HG02981 (cell line): ENCODE data around the gene MBD2.
"Not testable (repeated sequence)": the region's sequence is repeated elsewhere in the genome, so short reads cannot be mapped to it uniquely, and the experiment has no call there.

Experiments used
- ATAC-seq: cut with Tn5 transposase; IDR thresholded peaks from one replicate; pipeline ENCODE4 v1.9.1; 2021; ENCODE audit warnings: mild to moderate bottlenecking, moderate library complexity; ENCODE audit not compliant: unreplicated experiment

Gene MBD2

GRCh38 chr18:54154231-54154630 lies 70.2 kb downstream of the MBD2 start:
- no peak for ATAC-seq

GRCh38 chr18:54151376-54151775 lies 73.1 kb downstream of the MBD2 start:
- no peak for ATAC-seq

- no peak for ATAC-seq
These were observed 74.2 kb downstream of the MBD2 start for GRCh38 chr18:54150226-54150625.

- peak; percentile 52 for ATAC-seq
These were observed 75.3 kb downstream of the MBD2 start for GRCh38 chr18:54149078-54149697.

- ATAC-seq: no peak
These were observed 75.8 kb downstream of the MBD2 start for GRCh38 chr18:54148678-54149077.

- no peak for ATAC-seq
These were observed 76.3 kb downstream of the MBD2 start for GRCh38 chr18:54148151-54148550.

- peak; percentile 81 for ATAC-seq
These were observed 77.0 kb downstream of the MBD2 start for GRCh38 chr18:54147439-54147838.

GRCh38 chr18:54141041-54141608 lies 83.3 kb downstream of the MBD2 start:
- no peak for ATAC-seq

- no peak for ATAC-seq
These were observed 83.8 kb downstream of the MBD2 start for GRCh38 chr18:54140641-54141040.

GRCh38 chr18:54135216-54135615 lies 89.3 kb downstream of the MBD2 start:
- ATAC-seq: no peak

GRCh38 chr18:54134053-54134452 lies 90.4 kb downstream of the MBD2 start:
- no peak for ATAC-seq

- ATAC-seq: no peak
These were observed 93.8 kb downstream of the MBD2 start for GRCh38 chr18:54130631-54131030.

- no peak for ATAC-seq
These were observed 94.3 kb downstream of the MBD2 start for GRCh38 chr18:54130177-54130576.

- ATAC-seq: peak; percentile 61
These were observed 94.9 kb downstream of the MBD2 start for GRCh38 chr18:54129448-54130067.

GRCh38 chr18:54127759-54128378 lies 96.6 kb downstream of the MBD2 start:
- peak; percentile 75 for ATAC-seq

GRCh38 chr18:54125429-54125828 lies 99.0 kb downstream of the MBD2 start:
- no peak for ATAC-seq

- ATAC-seq: not testable (repeated sequence)
These were observed 100.6 kb downstream of the MBD2 start for GRCh38 chr18:54123720-54124440.

- peak; percentile 92 for ATAC-seq
These were observed 104.9 kb downstream of the MBD2 start for GRCh38 chr18:54119524-54120019.

GRCh38 chr18:54117853-54118773 lies 106.4 kb downstream of the MBD2 start:
- ATAC-seq: no peak
